Measurements from ENCODE around the gene SLC2A14.
"Not testable (repeated sequence)": the region's sequence is repeated elsewhere in the genome, so short reads cannot be mapped to it uniquely, and the experiment has no call there.

Gene SLC2A14

DNA sequence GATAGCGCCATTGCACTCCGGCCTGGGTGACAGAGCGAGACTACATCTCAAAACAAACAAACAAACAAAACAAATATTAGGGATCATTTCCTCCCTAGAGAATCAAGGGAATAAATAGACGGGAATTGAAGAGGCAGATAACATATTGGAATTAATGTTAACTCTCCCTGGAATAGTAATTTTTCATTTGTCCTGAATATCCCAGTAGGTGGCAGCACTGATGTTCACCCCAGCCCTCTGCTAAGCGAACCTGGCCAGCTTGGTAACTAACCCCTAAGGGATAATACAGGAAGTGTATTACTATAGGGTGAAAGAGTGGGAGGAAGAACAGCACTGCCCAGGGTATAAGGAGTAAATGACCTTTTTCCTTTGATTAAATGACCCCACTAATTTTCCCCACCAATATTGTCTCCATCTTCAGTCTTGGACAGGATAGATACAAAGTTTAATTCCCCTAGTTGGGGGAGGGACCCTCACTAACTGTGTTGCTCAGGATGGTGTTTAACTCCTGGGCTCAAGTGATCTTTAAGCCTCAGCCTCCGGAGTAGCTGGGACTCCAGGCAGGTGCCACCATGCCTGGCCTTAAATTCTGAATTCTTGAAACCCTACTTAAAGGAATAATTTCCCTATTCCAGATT, 40.5 kb downstream of the SLC2A14 start:
- no peak for DNase-seq

DNA sequence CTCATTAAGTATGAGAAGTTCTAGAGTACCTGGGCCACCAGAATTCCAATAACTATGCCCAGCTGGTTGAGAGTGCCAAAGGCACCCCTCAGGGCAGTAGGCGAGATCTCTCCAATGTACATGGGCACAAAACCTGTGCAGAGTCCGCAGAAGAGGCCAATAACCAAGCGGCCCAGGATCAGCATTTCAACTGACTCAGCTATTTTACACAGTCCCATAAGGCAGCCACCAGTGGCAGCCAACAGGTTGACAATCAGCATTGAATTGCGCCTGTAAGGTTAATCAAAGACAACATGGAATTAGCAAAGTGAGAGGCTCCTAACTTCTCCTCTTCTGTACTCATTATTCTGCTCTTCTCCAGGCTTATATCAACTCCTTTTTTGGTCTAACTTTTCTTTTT, 43.0 kb downstream of the SLC2A14 start:
- DNase-seq = not testable (repeated sequence)

DNA sequence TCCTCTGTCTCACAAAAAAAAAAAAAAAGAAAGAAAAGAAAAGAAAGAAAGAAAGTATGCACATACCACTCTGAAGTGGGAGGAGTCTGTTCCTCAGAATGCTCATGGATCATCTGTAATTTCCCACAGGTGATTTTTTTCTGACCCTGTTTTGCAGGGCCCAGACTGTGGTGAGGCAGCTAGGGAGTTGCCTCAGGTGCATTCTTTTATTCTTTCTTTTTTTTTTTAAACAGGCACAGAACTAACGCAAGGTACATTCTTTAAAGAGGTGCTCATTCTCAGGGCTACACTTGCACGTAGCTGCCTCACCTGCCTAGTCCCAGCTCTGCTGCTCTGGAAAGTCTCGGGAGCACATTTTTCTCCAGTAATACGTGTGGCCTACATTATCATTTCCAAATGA, 47.0 kb downstream of the SLC2A14 start:
- not testable (repeated sequence) for DNase-seq

DNA sequence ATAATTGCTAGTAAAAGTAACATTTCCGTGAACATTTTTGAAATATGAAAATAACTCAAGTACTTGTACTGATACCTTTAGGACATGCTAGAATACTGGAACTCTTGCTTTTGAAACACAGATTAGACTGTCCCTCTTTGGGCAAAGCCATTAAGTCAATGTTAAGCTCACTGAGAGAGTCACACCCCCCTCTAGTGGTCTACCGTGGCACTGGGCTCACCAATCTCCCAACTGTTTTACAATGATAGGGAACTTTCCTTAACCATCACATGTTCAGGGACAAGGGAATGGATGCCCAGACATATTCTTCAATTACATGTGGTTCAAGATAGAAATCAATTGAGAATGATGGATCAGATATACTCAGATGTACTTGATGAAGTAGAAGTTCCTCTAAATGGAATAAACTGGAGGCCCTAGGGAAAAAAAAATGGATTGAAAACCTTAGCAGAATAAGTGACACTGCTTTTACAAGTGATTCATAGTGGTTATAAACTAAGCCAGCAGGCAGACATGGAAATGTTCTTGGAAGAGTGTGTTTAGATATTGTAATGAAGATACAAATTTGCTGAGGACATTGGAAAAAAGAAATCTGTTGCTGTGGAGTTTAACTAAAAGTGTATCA, 65.7 kb downstream of the SLC2A14 start:
- DNase-seq = peak; percentile 45 to 46

DNA sequence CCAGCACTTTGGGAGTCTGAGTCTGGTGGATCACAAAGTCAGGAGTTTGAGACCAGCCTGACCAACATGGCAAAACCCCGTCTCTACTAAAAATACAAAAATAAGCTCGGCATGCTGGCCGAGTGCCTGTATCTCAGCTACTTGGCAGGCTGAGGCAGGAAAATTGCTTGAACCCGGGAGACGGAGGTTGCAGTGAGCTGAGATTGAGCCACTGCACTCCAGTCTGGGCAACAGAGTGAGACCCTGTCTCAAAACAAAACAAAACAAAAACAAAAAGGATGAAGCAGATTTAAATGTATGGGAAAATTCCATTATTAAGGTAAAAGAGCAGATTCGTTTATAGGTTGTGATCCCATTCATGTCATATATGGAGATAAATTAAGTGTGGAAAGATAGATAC, 66.4 kb downstream of the SLC2A14 start:
- not testable (repeated sequence) for DNase-seq

DNA sequence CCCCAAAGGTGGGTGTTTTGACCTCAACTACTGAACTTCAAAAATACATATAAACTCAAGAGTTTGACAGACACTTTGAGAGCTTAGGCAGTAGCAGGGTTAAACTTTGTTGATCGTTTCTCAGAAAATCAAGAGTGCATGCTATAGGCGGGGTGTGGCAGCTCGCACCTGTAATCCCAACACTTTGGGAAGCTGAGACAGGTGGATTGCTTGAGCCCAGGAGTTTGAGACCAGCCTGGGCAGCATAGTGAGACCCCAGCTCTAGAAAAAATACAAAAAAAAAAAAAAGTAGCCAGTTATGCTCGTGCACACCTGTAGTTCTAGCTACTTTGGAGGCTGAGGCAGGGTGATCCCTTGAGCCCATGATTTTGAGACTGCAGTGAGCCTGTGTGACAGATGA, 71.3 kb downstream of the SLC2A14 start:
- no peak for DNase-seq

DNA sequence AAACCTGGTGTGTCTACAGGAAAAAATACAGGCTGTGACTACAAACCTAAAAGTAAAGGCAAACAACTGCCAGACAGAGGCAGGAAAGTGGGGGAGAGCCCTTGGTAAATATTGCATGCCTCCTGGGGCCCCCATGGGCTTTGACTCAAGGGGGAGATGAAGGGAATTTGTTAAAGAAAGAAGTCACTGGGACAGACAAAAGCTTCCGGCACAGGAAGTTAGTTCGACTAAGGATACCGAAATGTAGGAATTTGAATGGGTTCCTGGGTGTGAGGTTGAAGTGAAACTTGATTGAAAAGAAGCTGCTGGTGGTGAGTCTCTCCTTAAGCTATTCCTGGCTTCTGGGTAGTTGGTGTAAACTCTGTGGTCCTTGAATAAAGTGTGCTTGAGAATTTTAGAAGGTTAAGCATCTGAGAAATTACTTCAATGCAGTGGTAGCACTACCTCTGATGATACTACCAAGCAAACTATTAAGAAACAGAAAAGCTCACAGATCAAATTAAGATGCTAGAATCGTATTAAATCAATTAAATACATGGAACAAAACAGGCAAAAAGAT, 73.9 kb downstream of the SLC2A14 start:
- not testable (repeated sequence) for DNase-seq

DNA sequence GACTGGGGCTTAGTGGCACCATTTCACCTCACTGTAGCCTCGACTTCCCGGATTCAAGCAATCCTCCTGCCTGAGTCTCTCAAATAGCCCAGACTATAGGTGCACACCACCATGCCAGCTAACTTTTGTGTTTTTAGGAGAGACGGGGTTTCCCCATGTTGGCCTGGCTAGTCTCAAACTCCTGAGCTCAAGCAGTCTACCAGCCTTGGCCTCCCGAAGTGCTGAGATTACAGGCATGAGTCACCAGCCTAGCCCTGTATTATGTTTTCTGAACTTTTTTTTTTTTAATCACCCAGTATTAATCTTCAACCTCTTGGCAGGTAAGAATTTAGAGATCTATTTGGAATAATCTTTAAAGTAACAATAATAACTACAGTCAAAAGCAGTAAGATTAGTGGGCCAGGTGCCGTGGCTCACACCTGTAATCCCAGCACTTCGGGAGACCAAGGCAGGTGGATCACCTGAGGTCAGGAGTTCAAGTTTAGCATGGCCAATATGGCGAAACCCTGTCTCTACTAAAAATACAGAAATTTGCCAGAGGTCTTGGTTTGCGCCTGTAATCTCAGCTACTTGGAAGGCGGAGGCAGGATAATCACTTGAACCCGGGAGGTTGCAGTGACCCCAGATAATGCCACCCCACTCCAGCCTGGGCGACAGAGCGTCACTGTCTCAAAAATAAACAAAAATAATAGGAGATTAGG, 74.9 kb downstream of the SLC2A14 start:
- DNase-seq = no peak

DNA sequence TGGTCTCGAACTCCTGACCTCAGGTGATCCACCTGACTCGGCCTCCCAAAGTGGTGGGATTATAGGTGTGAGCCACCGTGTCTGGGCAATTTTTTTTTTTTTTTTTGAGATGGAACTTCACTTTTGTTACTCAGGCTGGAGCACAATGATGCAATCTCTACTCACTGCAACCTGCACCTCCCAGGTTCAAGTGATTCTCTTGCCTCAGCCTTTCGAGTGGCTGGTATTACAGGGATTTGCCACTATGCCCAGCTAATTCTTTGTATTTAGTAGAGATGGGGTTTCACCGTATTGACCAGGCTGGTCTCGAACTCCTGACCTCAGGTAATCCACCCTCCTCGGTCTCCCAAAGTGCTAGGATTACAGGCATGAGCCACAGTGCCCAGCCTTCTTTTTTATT, 75.4 kb downstream of the SLC2A14 start:
- not testable (repeated sequence) for DNase-seq

DNA sequence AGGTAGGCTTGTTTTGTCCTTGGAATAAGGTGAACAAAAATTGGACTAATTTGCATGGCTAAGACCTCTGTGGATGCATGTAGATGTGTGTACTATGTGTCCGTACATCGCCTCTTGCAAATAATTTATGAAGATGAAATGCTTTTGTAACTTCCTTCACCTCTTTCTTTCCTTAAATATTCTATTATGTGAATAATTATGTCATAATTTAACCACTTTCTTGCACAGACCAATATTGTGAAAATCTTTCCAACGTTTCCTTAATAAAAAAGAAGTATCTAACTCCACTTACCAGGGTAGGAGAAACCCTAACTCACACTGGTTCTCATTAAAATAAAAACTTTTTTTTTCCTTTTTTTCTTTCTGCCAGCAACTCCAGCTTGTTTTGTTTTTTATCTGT, 79.5 kb downstream of the SLC2A14 start:
- DNase-seq = no peak

DNA sequence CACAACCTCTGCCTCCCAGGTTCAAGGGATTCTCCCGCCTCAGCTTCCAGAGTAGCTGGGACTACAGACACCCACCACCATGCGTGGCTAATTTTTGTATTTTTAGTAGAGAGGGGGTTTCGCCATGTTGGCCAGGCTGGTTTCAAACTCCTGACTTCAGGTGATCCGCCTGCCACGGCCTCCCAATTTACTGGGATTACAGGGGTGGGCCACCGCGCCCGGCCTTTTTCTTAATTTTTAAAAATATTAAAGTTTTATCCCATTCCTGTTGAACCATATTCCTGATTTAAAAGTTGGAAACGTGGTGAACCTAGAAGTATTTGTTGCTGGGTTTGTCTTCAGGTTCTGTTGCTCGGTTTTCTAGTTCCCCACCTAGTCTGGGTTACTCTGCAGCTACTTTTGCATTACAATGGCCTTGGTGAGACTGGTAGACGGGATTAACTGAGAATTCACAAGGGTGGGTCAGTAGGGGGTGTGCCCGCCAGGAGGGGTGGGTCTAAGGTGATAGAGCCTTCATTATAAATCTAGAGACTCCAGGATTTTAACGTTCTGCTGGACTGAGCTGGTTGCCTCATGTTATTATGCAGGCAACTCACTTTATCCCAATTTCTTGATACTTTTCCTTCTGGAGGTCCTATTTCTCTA, 83.7 kb downstream of the SLC2A14 start, which contains the start of gene NANOG:
TSS of gene NANOG (plus strand) at position 519 of the 645 bp plus-strand sequence. CDS start 213 bp downstream, outside the sequence.
- not testable (repeated sequence) for DNase-seq

DNA sequence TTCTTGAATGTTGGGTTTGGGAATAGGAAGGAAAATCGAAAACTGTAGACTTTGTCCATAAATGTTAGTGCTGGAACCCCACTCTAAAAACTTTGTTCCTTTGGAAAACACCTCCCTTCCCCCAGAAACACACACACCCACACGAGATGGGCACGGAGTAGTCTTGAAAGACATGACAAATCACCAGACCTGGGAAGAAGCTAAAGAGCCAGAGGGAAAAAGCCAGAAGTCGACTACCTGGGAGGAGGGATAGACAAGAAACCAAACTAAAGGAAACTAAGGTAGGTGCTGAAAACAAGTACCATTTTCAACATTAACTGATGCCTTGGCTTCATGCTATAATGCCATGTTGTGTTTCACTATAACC, 84.4 kb downstream of the SLC2A14 start:
- no peak for DNase-seq

DNA sequence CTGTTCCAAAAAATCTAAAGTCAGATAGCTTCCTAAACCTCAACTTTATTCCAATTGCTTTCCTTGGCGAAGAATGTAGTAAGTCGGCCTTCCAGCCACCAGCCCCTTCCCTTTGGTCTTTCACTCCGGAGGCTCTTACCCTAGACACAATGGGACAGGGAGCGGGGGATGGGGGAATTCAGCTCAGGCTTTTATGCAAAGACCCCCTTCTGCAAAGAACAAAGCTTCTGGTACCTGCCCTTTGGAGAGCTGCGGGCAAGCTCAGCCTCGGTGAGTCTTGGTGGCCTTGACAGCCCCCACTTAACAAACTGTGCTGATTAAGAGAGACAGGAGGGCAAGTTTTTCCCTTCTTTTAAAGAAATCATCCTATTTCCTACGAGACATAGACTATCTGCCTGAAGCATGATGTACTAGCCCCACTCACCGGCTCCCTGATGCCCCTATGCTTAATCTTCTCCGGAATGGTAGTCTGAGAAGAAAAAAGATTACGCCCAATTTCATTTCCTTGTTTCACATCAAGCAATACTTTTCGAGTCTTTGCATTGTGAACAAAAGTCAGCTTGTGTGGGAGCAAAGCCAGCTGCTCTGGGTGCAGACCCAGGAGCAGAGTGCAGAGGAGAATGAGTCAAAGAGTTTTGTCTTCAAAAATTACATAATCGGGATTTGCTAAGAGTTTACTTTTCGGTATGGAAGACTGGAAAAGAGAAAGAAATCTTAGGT, 85.0 kb downstream of the SLC2A14 start:
- DNase-seq = no peak

DNA sequence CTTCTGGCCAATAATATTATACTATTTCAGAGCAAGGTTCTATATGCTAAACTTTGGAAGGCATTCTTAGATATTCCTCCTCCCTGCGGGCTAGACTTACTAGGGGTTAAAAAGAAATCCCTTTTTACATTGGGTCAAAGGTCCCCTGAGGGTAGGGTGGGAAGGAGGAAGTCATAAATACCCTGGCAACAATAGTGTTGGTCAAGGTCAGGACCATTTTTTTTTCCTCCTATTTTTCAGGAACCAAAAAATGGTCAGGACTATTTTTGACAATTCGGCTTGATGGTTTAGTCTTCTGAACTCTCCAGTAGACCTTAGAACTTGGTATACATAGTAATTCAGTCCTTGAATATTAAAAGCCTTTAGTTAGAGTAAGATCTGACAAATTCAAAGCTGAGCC, 88.0 kb downstream of the SLC2A14 start:
- no peak for DNase-seq

DNA sequence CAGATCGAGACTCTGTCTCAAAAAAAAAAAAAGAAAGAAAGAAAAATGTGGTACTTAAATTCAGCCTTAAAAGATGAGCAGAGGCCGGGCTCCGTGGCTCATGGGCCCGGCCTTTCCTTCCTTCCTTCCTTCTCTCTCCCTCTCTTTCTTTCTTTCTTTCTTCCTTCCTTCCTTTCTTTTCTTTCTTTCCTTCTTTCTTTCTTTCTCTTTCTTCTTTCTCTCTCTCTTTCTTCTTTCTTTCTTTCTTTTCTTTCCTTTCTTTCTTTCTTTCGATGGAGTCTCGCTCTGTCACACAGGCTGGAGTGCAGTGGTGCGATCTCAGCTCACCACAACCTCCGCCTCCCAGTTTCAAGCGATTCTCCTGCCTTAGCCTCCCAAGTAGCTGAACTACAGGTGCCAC, 89.3 kb downstream of the SLC2A14 start:
- not testable (repeated sequence) for DNase-seq

DNA sequence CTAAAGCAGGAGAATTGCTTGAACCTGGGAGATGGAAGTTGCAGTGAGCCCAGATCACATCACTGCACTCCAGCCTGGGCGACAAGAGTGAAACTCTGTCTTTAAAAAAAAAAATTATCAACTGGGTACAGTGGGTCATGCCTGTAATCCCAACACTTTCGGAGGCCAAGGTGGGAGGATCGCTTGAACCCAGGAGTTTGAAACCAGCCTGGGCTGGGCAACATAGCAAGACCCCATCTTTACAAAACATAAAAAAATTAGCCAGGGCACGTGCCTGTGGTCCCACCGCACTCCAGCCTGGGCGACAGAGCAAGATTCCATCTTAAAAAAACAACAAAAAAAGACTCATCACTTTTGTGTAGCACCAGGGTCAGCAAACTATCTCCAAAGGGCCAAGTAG, 90.7 kb downstream of the SLC2A14 start:
- DNase-seq = no peak

DNA sequence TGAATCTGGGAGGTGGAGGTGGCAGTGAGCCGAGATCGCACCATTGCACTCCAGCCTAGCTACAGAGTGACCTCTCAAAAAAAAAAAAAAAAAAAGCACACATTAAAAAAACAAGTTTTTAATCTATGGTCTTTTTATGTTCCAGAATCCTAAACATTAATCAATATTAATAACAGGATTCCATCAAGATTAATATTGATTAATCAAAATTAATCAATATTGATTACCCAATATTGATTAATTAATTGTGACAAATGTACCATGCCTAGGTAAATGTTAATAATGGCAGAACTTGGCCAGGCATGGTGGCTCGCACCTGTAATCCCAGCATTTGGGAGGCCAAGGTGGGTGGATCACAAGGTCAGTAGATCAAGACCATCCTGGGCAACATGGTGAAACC, 91.4 kb downstream of the SLC2A14 start:
- no peak for DNase-seq

DNA sequence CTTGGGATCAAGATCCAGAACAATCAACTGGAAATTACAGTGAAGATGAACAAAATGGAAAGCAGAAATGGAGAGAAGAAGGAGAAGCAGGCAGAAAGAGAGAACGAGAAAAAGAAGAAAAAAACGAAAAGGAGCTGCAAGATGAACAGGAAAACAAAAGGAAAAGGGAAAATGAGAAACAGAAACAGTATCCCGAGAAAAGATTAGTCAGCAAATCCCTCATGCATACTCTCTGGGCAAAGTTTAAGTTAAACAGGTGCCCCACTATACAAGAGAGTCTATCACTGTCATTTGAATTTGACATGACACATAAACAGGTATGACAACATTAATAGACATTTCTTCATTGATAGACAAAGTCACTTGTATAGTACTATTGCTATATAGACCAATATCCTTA, 102.7 kb downstream of the SLC2A14 start:
- no peak for DNase-seq

Measured in activated CD4-positive, alpha-beta T cell treated with anti-CD3 and anti-CD28 coated beads, Interleukin-2, amount 50 U/mL, for 4 hours (primary cell).